Right cardiac atrium (tissue), 5 donors: Measurements from ENCODE around the gene ZRSR2. TPM values are rescaled to one million over a fixed set of nuclear protein-coding genes. Genes with fewer than 3 reads are reported as not detected.

Experiments
- polyA plus RNA-seq: library from polyadenylated mRNA; stranded (reverse); fragments of 200-250 nt; gene quantifications from one replicate; pipeline ENCODE4 v1.2.3, GENCODE V29; 2013
- total RNA-seq, 4 donors: library from RNA; stranded (reverse); fragmentation: NEBNext Ultra II Directional; extraction: Animal tissue kit (Norgen Biotek cat#: 25700); gene quantifications; one replicate each; pipeline ENCODE4 v1.2.1, GENCODE V29; 2021
- donor health status: healthy with polysubstance abuse.
- donor health status: DM: no; HTN: yes; CAD: no.
- donor health status: DM: no; HTN: no; CAD: no.
- donor health status: DM: no; HTN: yes; CAD: no; lungs with severe emphysema.
- donor health status: DM: yes; HTN: yes; CAD: no.

The ZRSR2 gene
- total and polyA plus RNA-seq, 5 donors, result 6.8 to 13.6 (median 8.3) TPM

Other genes starting within 250 kb of the ZRSR2 start
- gene ACE2, start 189.5 kb upstream of the ZRSR2 start, total RNA-seq, result 10 to 100 TPM in 1 of 4 donors, 1 to 10 TPM in 3; 4.5 to 10.7 (median 5.7) TPM
- gene ACE2, start 189.5 kb upstream of the ZRSR2 start, polyA plus RNA-seq, result 3.6 TPM
- under 1 TPM in 3 of 4 donors, not detected in 1; 0.29 to 0.97 (median 0.36) TPM for gene CLTRN, start 125.7 kb upstream of the ZRSR2 start, total RNA-seq
- 1.1 TPM for gene CLTRN, start 125.7 kb upstream of the ZRSR2 start, polyA plus RNA-seq
- 1 to 10 TPM; 4.5 to 7.5 (median 6.6) TPM for gene CA5B, start 52.2 kb upstream of the ZRSR2 start, total RNA-seq
- gene CA5B, start 52.2 kb upstream of the ZRSR2 start, polyA plus RNA-seq, result 2.1 TPM
- gene AP1S2, start 64.3 kb downstream of the ZRSR2 start, total RNA-seq, result 10 to 100 TPM; 70.6 to 81.0 (median 75.0) TPM
- 66.8 TPM for gene AP1S2, start 64.3 kb downstream of the ZRSR2 start, polyA plus RNA-seq